Tongue (tissue), 2 donors: Measurements from ENCODE around the gene ANKDD1A. TPM values are rescaled to one million over a fixed set of nuclear protein-coding genes. Genes with fewer than 3 reads are reported as not detected.

Source experiments
- DNase-seq: peaks from one replicate; pipeline ENCODE4 v3.0.0-alpha.2; 2015
- total RNA-seq: library from RNA; depleted of rRNA; stranded (reverse); fragments of >200 nt; gene quantifications from one replicate; pipeline ENCODE4 v1.2.3, GENCODE V29; 2014

The ANKDD1A gene
- total RNA-seq, 1 donor from 2014 or later: 14.4 TPM

- DNase-seq: no peak
These were observed 59.0 kb downstream of the ANKDD1A start for GRCh38 chr15:64970698-64971097.

DNA sequence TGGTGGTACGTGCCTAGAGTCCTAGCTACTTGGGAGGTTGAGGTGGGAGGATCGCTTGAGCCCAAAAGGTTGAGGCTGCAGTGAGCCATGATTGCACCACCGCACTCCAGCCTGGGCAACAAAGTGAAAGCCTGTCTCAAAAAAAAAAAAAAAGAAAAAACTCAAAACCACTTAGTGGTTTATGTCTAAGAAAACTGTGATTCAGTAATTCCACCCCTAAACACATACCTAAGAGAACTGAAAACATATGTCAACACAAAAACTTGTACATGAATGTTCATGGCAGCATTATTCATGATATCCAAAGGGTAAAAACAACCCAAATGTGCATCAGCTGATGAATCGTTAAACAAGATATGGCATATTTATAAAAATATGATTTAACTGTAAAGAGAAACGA, 63.7 kb downstream of the ANKDD1A start:
- DNase-seq: no peak

GRCh38 chr15:64979252-64979710, 67.6 kb downstream of the ANKDD1A start:
- DNase-seq: no peak

GRCh38 chr15:64981812-64982431, 70.2 kb downstream of the ANKDD1A start:
- DNase-seq: no peak

DNA sequence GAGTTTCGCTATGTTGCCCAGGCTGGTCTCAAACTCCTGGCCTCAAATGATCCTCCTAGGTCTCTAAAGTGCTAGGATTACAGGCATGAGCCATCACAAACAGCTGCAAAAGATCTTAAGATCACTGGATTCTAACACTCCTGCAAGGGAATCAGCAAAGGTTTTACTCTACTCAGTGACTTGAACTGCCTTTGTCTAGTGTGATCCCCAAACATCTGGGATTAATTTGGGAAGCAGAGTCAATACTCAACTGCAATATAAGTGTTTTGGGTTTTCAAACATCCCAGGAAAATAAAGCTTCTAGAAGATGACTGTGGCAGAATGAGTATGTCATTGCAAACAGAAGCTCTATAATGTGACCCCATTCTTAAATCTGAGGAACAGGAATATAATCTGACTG, 70.8 kb downstream of the ANKDD1A start:
- DNase-seq: peak; percentile 28

GRCh38 chr15:64985366-64986033, 73.8 kb downstream of the ANKDD1A start:
- no peak for DNase-seq

- peak; percentile 70 for DNase-seq
These were observed 75.4 kb downstream of the ANKDD1A start for GRCh38 chr15:64987136-64987535.

DNA sequence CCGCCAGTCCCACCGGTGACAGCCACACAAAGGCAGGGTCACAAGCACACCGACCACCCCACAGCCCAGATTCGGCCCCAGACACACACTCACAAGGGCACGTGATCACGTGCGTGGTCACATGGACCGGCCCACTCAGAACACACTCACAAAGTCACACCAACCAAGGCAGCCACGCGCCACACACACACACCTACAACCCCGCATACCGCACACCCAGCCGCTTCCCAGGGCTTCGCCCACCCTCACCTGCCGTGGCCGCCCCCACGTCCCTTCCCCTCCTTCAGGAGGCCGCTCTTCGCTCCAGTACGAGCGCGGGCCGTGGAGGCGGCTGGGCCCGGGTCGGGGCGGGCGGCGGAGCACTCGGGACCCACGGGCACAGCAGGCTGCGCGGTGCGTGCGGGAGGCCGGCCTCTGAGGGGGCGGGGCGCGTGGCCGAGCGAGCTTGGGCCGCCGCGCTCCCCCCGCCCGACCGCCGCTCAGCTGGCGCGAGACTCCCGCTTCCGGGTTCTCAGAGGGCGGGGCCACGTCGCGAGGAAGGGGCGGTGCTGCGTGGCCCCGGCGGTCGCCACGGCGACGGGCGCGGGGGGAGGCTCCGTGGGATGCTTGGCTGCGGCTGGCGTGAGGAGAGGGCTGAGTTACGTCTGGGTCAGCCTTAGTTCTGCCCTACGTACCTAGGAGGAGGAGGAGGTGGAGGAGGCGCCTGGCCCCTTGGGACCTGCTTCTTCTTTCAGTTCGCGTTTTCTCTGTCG, 77.9 kb downstream of the ANKDD1A start, which contains the start of gene SPG21:
Gene SPG21 (minus strand): TSS at position 499 of the 752 bp plus-strand sequence. CDS start 6,345 bp downstream, outside the sequence.
- DNase-seq: peak; percentile 97

- no peak for DNase-seq
These were observed 78.4 kb downstream of the ANKDD1A start for GRCh38 chr15:64990168-64990470.

- DNase-seq: peak; percentile 90
These were observed 79.9 kb downstream of the ANKDD1A start for GRCh38 chr15:64991536-64992135.

DNA sequence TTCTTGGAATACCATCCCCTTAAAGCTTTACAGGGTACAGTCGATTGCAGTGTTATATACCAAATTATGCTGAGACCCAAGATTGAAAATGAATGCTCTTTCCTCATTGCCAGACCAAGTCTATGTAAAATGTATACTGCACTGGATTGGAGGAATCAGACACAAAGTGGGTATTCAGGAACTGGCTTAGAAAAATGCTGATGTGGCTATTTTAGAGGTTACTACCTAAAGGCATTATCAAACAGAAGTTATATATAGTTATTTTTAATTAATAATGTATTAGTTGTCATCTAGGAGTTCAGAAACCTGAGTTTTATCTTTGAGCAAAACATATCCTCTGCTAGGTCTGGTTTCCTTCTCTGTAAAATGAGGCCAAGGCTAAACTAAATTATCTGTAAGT, 81.6 kb downstream of the ANKDD1A start:
- no peak for DNase-seq

GRCh38 chr15:64997066-64997465, 85.4 kb downstream of the ANKDD1A start:
- DNase-seq: no peak

- DNase-seq: peak; percentile 24
These were observed 86.2 kb downstream of the ANKDD1A start for GRCh38 chr15:64997745-64998375.

DNA sequence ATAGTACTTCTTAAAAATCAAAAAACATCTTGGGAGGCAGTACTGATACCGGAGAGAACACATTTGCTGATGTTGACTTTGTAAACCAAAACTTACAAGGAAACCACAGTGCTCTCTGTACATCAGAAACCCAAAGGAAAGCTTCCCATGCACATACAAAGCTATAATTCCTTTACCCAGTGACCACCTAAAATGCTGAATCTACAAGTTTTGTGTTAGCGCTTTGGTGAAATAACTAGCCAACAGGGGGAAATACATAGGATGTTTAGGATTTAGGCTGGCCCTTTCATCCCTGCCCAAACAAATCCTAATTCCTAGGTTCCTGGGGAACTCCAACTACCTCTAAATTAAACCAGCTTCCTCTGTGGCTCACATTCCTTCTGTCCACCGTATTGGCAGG, 93.3 kb downstream of the ANKDD1A start:
- no peak for DNase-seq

GRCh38 chr15:65006876-65007275, 95.2 kb downstream of the ANKDD1A start:
- DNase-seq: no peak

Other genes with a start within 250 kb of the ANKDD1A start
- 0.41 TPM for gene RBPMS2, start 136.3 kb upstream of the ANKDD1A start, total RNA-seq
- gene PIF1, start 86.3 kb upstream of the ANKDD1A start, total RNA-seq: 3.7 TPM
- 33.5 TPM for gene PLEKHO2, start 70.0 kb upstream of the ANKDD1A start, total RNA-seq
- gene SPG21, start 78.0 kb downstream of the ANKDD1A start, total RNA-seq: 74.6 TPM
- 20.8 TPM for gene MTFMT, start 117.7 kb downstream of the ANKDD1A start, total RNA-seq
- gene SLC51B, start 133.5 kb downstream of the ANKDD1A start, total RNA-seq: 1.4 TPM
- 32.8 TPM for gene RASL12, start 156.1 kb downstream of the ANKDD1A start, total RNA-seq
- 2.6 TPM for gene KBTBD13, start 164.8 kb downstream of the ANKDD1A start, total RNA-seq
- gene UBAP1L, start 203.3 kb downstream of the ANKDD1A start, total RNA-seq: 2.3 TPM
- gene PDCD7, start 221.9 kb downstream of the ANKDD1A start, total RNA-seq: 13.1 TPM